Common myeloid progenitor, CD34-positive (primary cell): ENCODE results near the gene IGF2R.
A peak's percentile ranks its signal among the peaks of the same experiment; 100 is the strongest.

ENCODE experiments used
- CTCF ChIA-PET: fragments of 350-600 bp; sonication (Branson Sonifier 250); formaldehyde crosslinking; loops from one replicate; lab custom pipeline; 2021; ENCODE audit warnings: antibody characterized with exemption; lab: Charles Lee
- POLR2A ChIA-PET: fragments of 350-600 bp; sonication (Branson Sonifier 250); formaldehyde crosslinking; loops from one replicate; lab custom pipeline; 2021; ENCODE audit warnings: antibody characterized with exemption; lab: Charles Lee
- DNase-seq, 3 donors: peaks; one replicate each; pipeline versions ENCODE4 v3.0.0 to v3.0.0-alpha.2; 2013
- H3K27ac ChIP-seq, 2 experiments: 1 replicate in 1 of 2; 2 replicates in 1 of 2; pipeline ENCODE4 v1.7.0; 2013; ENCODE audit warnings: inconsistent platforms in 2 of 2, low read length in 2 of 2, mild to moderate bottlenecking in 2 of 2, low read depth in 1 of 2, moderate library complexity in 1 of 2; ENCODE audit not compliant: severe bottlenecking in 2 of 2, insufficient read depth in 1 of 2, poor library complexity in 1 of 2
- H3K27me3 ChIP-seq, 5 experiments: replicated peaks in 2 of 5; 1 replicate in 3 of 5; 2 replicates in 2 of 5; pipeline versions ENCODE4 v1.6.1 to v1.7.0; 2013; ENCODE audit warnings: low read length in 4 of 5, mild to moderate bottlenecking in 2 of 5, moderate library complexity in 2 of 5, inconsistent platforms in 1 of 5; ENCODE audit not compliant: insufficient read depth in 5 of 5, control insufficient read depth in 4 of 5
- H3K36me3 ChIP-seq, 4 experiments: 1 replicate in 2 of 4; 2 replicates in 2 of 4; pipeline versions ENCODE4 v1.6.1 to v1.7.0; 2013; ENCODE audit warnings: low read length in 3 of 4, control low read depth in 1 of 4, mild to moderate bottlenecking in 1 of 4; ENCODE audit not compliant: control insufficient read depth in 4 of 4, insufficient read depth in 4 of 4
- H3K4me1 ChIP-seq, 4 experiments: 1 replicate in 3 of 4; 2 replicates in 1 of 4; pipeline versions ENCODE4 v1.6.1 to v1.7.1; 2013; ENCODE audit warnings: low read length in 3 of 4, mild to moderate bottlenecking in 3 of 4, control low read depth in 1 of 4, inconsistent platforms in 1 of 4, moderate library complexity in 1 of 4; ENCODE audit not compliant: control insufficient read depth in 4 of 4, insufficient read depth in 4 of 4; ENCODE audit errors: control extremely low read depth in 1 of 4
- H3K4me3 ChIP-seq, 7 experiments: 1 replicate in 4 of 7; 2 replicates in 3 of 7; pipeline versions ENCODE4 v1.5.1 to v1.7.0; 2013; ENCODE audit warnings: mild to moderate bottlenecking in 7 of 7, low read length in 6 of 7, moderate library complexity in 6 of 7, inconsistent platforms in 2 of 7, low read depth in 2 of 7, control low read depth in 1 of 7; ENCODE audit not compliant: insufficient read depth in 4 of 7, control insufficient read depth in 1 of 7; ENCODE audit errors: extremely low read depth in 1 of 7
- H3K9me3 ChIP-seq, 5 experiments: 1 replicate in 4 of 5; 2 replicates in 1 of 5; pipeline versions ENCODE4 v1.6.1 to v1.7.1; 2013; ENCODE audit warnings: low read length in 4 of 5, mild to moderate bottlenecking in 2 of 5, inconsistent platforms in 1 of 5, low read depth in 1 of 5, moderate library complexity in 1 of 5; ENCODE audit not compliant: control insufficient read depth in 4 of 5, insufficient read depth in 2 of 5; ENCODE audit errors: control extremely low read depth in 1 of 5
- WGBS: methylation state at CpG from one replicate; pipeline ENCODE4 v1.1.5; 2013; ENCODE audit not compliant: insufficient coverage; 5-methylcytosine and 5-hydroxymethylcytosine counted together

The IGF2R gene

DNA sequence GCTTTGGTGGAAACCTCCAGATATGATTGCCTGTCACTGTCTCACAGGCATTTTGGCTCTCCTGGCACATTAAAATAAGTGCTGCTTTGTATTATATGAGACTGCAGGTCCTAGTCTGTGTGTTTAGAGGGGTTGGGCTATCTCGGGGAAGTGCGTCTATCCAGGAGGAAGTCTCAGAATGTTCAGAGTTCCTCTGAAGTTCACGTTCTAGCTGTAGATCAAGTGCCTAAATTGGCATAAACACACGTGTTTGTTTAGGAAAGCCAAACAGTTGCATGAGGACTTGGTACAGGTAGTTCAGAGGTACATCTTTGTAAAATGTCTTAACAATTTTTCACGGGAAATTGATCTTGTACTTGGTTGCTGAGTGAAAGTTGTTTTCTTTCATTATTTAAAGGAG, 116.3 kb downstream of the IGF2R start:
- ChIA-PET CTCF (interaction anchor here (1.2 kb wide), 1 partner anchor 13 kb away, joined by 3 read pairs; no protein-coding TSS in a partner anchor), POLR2A (no interaction called here)
- no peak for DNase-seq
- Histone ChIP-seq H3K4me1 (no peaks in the 10 kb centered on the region), H3K27ac (no peak overlapping the region), H3K27me3 (peaks cover 0 to 4% (median 0%) of the 10 kb centered on the region in 5 experiments), H3K9me3 (peaks cover 0 to 7% (median 0%) of the 10 kb centered on the region in 5 experiments), H3K36me3 (peaks cover 0 to 32% (median 4%) of the 10 kb centered on the region in 4 experiments), H3K4me3 (no peak overlapping the region)
- 80% methylated on average over 4 of the region's 5 CpGs for WGBS

DNA sequence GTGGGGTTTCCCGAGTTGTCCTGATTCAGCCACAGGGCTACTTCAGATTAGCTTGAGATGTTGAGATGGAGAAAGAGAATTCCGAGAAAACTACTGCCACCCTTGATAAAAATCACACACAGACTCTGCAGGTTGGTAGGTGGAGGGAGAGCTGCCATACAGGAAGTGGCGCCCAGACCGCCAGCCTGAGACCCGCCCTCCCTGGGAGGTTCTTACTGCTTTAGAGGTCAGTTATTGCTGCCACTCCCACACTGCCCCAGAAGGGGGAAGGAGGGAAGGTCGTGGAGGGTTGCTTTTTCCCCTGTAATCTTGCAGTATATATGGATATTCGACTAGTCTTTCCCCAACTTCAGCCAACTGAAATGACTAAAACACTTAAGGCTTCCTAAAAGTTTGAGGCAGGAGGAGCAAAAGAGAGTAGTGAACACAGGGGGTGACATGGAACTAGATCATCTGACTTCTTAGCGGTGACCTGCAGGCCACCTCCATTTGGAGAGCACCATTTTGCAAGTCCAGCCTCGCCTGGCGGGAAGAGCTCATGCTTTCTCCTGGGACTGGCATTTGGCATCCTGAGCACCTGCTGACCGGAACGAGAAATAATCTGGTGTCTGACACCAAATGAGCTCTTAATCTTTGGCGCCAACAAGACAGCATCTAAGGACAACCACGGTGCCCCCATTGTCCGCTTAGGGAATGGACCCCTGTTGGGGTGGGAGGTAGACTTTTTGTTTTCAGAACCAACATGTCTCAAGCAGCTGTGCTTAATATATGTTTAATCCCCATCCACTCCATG, 117.0 kb downstream of the IGF2R start:
- peaks cover 0 to 4% (median 0%) of the 10 kb centered on the region in 5 experiments for H3K27me3 ChIP-seq
- no peak for DNase-seq
- 97% methylated on average over 10 of the region's 15 CpGs for WGBS
- peaks cover 0 to 27% (median 2%) of the 10 kb centered on the region in 4 experiments for H3K36me3 ChIP-seq
- CTCF ChIA-PET: interaction anchor here (1.1 to 3.5 kb wide), 5 partner anchors 14 to 370 kb away, joined by 3 to 15 read pairs (median 3); no protein-coding TSS in a partner anchor
- POLR2A ChIA-PET: no interaction called here
- peaks cover 0 to 4% (median 0%) of the 10 kb centered on the region in 5 experiments for H3K9me3 ChIP-seq
- H3K4me3 ChIP-seq: no peak overlapping the region
- no peaks in the 10 kb centered on the region for H3K4me1 ChIP-seq
- no peak overlapping the region for H3K27ac ChIP-seq

DNA sequence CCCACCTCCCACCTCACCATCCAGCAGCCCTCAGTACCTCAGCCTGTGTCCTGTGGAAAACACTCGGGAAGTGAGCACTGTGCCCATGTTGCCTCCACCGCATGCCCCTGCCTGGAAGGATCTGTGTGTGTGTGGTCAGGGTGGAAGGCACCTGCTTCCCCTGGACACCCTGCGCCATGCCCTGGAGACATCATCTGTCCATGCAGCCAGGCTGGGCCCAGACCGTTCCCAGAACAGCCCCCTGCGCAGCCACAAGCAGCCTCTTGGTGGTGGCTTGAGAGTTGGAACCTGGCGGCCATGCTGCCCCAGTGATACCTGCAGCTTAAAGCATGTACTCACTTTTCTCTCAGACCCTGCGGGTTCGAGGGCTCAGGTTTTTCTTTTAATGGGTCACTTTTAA, 117.9 kb downstream of the IGF2R start:
- 98% methylated on average over 6 of the region's 8 CpGs for WGBS
- no peak for DNase-seq
- CTCF ChIA-PET: interaction anchor here (1.1 to 3.5 kb wide), 5 partner anchors 9 to 369 kb away, joined by 3 to 21 read pairs (median 3); no protein-coding TSS in a partner anchor
- Histone ChIP-seq H3K9me3 (no peaks in the 10 kb centered on the region), H3K4me3 (no peak overlapping the region), H3K27ac (no peak overlapping the region), H3K27me3 (peaks cover 0 to 4% (median 0%) of the 10 kb centered on the region in 5 experiments), H3K36me3 (peaks cover 0 to 32% (median 2%) of the 10 kb centered on the region in 4 experiments), H3K4me1 (no peaks in the 10 kb centered on the region)
- POLR2A ChIA-PET: no interaction called here

DNA sequence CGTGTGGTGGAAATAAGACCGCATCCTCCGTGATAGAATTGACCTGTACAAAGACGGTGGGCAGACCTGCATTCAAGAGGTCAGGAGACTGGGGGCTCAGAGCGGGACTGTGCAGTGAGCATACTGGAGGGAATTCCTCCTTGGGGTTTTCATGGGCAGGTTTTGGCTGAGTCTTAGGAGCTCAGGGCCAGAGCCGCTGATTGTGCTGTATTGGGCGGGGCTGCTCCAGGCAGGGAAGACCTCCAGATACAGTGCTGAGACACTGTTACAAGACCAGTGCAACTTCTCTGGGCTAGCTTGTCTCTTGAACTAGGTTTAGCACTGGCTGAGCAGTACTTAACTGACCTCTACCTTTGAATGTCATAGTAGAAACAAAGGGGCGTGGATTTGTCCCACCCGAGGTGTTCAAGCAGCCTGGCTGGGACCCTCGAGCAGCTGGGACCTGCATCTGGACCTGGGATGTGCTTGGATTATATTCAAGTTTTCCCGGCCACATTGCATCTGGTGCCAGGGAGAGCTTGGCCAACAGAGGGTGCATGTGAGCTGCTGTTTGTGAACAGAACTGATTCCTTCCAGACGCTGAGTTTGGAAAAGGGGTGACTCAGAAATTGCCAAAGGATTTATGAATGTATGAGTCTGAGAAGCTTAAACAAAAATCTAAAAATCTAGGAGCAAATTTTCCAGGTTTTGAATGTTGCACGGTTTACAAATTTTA, 119.3 kb downstream of the IGF2R start:
- H3K4me1 ChIP-seq: no peaks in the 10 kb centered on the region
- peaks cover 0 to 4% (median 0%) of the 10 kb centered on the region in 5 experiments for H3K27me3 ChIP-seq
- ChIA-PET CTCF (interaction anchor here (1.0 to 3.5 kb wide), 8 partner anchors 10 to 446 kb away, joined by 3 to 21 read pairs (median 8); no protein-coding TSS in a partner anchor), POLR2A (no interaction called here)
- DNase-seq: peak in 2 of 3 donors; percentile 17 to 33
- H3K27ac ChIP-seq: no peak overlapping the region
- no peaks in the 10 kb centered on the region for H3K9me3 ChIP-seq
- no peak overlapping the region for H3K4me3 ChIP-seq
- peaks cover 0 to 39% (median 2%) of the 10 kb centered on the region in 4 experiments for H3K36me3 ChIP-seq
- 83% methylated on average over 12 of the region's 13 CpGs for WGBS

DNA sequence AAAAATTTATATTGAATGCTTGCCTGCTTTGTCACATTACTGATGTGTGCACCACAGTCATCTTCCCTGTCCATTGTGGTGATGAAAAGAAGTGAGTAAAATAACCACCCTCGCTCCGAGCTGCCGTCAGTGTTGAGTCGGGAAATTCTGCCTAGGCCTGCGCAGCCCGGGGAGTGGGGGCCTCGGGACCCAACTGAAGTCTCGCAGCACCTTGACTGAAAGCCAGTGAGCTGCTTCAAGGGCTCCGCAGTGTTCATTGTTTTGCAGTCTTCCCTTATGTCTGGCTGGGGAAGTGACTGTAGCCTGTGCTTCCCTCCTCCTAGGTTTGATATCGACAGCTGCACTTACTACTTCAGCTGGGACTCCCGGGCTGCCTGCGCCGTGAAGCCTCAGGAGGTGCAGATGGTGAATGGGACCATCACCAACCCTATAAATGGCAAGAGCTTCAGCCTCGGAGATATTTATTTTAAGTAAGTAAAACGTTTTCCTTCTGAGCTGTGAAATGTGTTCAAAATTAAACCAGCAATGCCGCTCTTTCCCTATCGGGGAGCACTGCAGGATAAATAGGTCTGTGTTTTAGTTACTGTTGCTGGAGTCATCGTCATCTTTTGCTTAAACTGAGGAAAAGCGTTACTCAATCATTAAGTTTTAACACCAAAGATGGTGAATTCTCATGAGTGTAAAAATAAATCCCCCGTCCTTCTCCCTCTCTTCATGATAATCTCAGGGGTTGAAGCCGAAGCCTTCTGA, 120.1 kb downstream of the IGF2R start:
- H3K27me3 ChIP-seq: peaks cover 0 to 5% (median 0%) of the 10 kb centered on the region in 5 experiments
- H3K4me1 ChIP-seq: no peaks in the 10 kb centered on the region
- peaks cover 0 to 37% (median under 1%) of the 10 kb centered on the region in 4 experiments for H3K36me3 ChIP-seq
- ChIA-PET POLR2A (no interaction called here), CTCF (interaction anchor here (1.0 to 3.5 kb wide), 7 partner anchors 9 to 445 kb away, joined by 3 to 21 read pairs (median 10); no protein-coding TSS in a partner anchor)
- DNase-seq: no peak
- H3K4me3 ChIP-seq: no peak overlapping the region
- no peaks in the 10 kb centered on the region for H3K9me3 ChIP-seq
- no peak overlapping the region for H3K27ac ChIP-seq
- WGBS: 97% methylated on average over 19 of the region's 21 CpGs

DNA sequence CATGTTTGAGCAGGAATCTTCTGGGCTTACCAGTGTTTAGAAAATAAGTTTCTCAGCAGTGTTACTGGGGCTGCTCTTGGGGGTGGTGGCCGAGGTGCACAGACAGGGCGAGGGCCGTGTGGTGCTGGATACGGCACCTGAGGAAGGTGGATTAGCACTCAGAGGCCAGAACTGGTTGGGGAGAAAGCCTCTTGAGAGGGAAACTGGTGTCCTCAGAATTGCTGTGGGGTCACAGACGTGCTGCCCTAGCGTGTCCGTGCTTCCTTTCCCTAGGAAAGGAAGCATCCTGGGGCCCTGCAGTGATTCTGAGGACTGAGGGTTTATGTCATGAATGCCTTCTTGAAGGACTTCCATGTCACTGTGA, 120.6 kb downstream of the IGF2R start:
- peaks cover 0 to 31% (median 0%) of the 10 kb centered on the region in 4 experiments for H3K36me3 ChIP-seq
- WGBS: 100% methylated on average over 7 of the region's 7 CpGs
- DNase-seq: no peak
- ChIA-PET POLR2A (no interaction called here), CTCF (interaction anchor here (1.9 to 3.5 kb wide), 3 partner anchors 9 to 226 kb away, joined by 6 to 15 read pairs (median 12); no protein-coding TSS in a partner anchor)
- no peaks in the 10 kb centered on the region for H3K4me1 ChIP-seq
- H3K4me3 ChIP-seq: no peak overlapping the region
- H3K27ac ChIP-seq: no peak overlapping the region
- H3K9me3 ChIP-seq: no peaks in the 10 kb centered on the region
- peaks cover 0 to 6% (median 0%) of the 10 kb centered on the region in 5 experiments for H3K27me3 ChIP-seq
